ENCODE measurements around the gene GSTA3.

DNA sequence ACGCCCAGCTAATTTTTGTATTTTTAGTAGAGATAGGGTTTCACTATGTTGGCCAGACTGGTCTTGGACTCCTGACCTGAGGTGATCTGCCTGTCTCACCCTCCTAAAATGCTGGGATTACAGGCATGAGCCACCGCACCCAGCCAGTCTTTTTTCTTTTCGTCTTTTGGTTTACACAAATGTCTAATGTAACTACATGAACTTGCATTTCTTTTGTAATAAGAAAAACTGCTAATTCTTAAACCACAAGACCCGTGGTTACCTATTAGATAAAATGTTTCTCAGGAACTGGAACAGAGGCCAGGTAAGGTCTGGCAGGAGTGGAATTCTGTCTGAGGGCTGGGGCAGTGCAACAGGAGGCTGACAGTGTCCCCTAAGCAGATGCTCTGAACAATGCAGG, 32.7 kb upstream of the GSTA3 start:
- TF ChIP-seq TAF1 (IDR thresholded peaks at IDR 0.05; ENCODE audit: borderline replicate concordance, insufficient read depth, low read length) (no peak), SIN3A (IDR thresholded peaks at IDR 0.05; ENCODE audit: borderline replicate concordance, insufficient read depth, low read length) (no peak), POLR2AphosphoS5 (IDR thresholded peaks at IDR 0.05; ENCODE audit: low read depth, low read length) (no peak)
- TF ChIP-seq, protein P1, sequence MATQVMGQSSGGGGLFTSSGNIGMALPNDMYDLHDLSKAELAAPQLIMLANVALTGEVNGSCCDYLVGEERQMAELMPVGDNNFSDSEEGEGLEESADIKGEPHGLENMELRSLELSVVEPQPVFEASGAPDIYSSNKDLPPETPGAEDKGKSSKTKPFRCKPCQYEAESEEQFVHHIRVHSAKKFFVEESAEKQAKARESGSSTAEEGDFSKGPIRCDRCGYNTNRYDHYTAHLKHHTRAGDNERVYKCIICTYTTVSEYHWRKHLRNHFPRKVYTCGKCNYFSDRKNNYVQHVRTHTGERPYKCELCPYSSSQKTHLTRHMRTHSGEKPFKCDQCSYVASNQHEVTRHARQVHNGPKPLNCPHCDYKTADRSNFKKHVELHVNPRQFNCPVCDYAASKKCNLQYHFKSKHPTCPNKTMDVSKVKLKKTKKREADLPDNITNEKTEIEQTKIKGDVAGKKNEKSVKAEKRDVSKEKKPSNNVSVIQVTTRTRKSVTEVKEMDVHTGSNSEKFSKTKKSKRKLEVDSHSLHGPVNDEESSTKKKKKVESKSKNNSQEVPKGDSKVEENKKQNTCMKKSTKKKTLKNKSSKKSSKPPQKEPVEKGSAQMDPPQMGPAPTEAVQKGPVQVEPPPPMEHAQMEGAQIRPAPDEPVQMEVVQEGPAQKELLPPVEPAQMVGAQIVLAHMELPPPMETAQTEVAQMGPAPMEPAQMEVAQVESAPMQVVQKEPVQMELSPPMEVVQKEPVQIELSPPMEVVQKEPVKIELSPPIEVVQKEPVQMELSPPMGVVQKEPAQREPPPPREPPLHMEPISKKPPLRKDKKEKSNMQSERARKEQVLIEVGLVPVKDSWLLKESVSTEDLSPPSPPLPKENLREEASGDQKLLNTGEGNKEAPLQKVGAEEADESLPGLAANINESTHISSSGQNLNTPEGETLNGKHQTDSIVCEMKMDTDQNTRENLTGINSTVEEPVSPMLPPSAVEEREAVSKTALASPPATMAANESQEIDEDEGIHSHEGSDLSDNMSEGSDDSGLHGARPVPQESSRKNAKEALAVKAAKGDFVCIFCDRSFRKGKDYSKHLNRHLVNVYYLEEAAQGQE (IDR thresholded peaks at IDR 0.05; ENCODE audit: insufficient read depth in 1 of 2, low read depth in 2 of 2, low read length in 2 of 2): no peak

All from PFSK-1 (cell line).